DND-41 (cell line): ENCODE results near the gene PHIP.

Experiments used
- EZH2 ChIP-seq: IDR thresholded peaks from 3 replicates; pipeline ENCODE4 v1.6.1; 2012; ENCODE audit warnings: borderline replicate concordance, low read depth, mild to moderate bottlenecking, moderate library complexity, low read length, inconsistent platforms; ENCODE audit not compliant: severe bottlenecking
- TF ChIP-seq, protein P1 (sequence below): IDR thresholded peaks from 2 replicates; pipeline ENCODE4 v1.5.1; 2012; ENCODE audit warnings: borderline replicate concordance, low read length, moderate library complexity, mild to moderate bottlenecking; ENCODE audit not compliant: poor library complexity, severe bottlenecking; ENCODE audit errors: extremely low read depth

DNA sequence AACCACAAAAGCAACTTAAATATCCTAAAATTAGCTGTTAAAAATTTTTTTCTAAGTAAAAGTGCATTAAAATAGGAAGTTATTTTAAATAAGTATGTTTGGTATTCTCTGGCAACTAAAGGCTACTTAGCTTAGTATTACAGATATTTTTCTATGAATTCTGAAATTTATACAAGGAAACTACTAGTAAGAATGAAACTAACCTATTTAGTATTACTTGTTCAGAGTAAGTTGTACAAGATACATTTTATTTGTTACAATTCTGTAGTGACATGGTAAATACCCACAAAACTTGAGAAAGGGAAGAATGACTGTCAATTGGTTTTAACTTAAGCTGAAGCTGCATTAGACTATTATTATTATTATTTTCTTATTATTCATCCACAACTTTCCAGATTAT, 6.5 kb downstream of the PHIP start:
- TF ChIP-seq, protein P1, sequence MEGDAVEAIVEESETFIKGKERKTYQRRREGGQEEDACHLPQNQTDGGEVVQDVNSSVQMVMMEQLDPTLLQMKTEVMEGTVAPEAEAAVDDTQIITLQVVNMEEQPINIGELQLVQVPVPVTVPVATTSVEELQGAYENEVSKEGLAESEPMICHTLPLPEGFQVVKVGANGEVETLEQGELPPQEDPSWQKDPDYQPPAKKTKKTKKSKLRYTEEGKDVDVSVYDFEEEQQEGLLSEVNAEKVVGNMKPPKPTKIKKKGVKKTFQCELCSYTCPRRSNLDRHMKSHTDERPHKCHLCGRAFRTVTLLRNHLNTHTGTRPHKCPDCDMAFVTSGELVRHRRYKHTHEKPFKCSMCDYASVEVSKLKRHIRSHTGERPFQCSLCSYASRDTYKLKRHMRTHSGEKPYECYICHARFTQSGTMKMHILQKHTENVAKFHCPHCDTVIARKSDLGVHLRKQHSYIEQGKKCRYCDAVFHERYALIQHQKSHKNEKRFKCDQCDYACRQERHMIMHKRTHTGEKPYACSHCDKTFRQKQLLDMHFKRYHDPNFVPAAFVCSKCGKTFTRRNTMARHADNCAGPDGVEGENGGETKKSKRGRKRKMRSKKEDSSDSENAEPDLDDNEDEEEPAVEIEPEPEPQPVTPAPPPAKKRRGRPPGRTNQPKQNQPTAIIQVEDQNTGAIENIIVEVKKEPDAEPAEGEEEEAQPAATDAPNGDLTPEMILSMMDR: no peak
- no peak for TF ChIP-seq EZH2
